ENCODE data around the gene TSGA10IP.

Gene TSGA10IP

DNA sequence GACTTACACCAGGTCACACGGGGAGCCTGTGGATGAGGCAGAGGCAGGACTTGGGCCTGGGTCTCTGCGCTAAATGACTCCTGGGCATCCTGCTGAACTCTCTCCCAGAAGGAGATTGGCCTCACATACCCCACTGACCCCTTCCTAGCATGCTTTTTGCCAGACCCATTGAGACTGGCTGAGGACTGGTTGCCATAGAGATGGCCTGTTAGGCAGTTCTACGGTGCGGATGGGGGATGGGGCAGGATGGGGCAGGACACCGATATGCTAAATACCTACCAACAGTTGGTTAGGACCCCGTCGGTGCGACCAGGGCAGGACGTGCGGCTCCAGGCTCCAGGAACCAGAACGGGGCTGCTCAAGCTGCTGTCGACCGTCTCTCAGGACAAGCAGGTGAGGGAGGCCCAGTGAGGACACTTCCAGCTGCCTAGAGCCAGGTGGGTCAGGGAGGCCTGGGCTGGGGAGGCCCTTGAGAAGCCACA, at the start of gene TSGA10IP:
TSGA10IP (plus strand) TSS at position 51 of the 482 bp plus-strand sequence; CDS start at position 247, 196 bp downstream.
- no peak for DNase-seq

DNA sequence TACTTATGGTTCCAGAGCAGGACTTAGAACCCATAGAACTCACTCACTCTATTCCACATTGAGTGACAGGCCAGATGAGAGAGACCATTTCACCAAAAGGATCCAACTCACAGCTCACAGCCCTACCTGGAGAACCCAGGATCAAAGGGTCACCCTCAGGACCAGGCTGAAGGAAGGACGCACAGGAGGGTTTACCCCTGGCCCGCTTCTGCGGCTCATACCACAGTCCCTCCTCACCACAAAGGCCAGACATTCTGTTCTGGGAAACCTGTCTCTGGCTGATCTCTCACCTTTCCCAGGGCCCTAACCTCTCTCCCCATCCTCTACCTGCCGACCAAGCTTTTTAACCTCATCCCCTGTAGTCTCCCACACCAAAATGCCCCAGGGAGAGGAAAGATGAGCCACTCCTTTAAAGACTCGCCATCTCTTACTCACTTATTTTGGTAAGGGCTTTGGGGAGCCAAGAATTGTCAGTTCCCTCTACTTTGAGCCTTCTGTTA, 49.7 kb upstream of the TSGA10IP start:
- DNase-seq, result no peak

DNA sequence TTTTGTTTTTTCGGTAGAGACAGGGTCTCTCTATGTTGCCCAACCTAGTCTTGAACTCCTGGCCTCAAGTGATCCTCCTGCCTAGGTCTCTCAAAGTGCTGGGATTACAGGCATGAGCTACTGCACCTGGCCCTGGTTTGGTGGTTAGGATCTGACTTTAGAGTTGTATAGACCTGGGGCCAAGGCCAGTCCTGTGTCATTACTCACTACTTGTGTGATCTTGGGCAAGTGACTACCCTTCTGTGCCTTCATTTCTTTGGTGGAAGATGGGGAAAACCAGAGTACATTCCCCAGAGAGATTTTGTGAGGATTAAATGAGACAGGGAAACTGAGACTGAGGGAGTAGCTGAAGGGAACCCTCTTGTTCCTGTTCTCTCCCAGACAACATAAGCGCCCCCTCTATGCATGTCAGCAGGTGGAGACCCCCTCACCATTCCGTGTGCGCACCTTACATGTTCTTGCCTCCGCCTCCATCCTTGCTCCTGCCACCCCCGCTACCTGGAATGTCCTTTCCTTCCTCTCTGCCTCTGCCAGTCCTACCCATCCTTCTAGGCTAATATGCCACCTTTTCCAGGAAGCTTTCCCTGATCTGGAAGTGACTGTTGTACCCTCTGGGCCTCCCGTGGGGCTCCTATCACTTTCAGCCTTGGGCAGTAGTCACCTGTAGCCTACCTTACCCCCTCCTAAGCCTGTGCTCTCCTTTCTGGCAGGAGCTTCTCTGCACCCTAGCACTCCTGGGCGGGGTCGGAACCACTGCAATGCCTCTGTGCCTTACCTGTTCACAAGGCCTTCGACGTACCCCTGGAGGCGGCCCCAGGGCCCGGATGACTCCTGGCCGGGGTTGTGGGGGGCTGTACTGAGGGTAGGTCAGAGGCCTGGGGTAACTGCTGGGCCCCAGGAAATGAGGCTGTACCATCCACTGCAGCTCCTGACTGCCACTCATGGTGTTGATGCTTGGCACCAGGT, 49.0 kb upstream of the TSGA10IP start:
- no peak for DNase-seq

DNA sequence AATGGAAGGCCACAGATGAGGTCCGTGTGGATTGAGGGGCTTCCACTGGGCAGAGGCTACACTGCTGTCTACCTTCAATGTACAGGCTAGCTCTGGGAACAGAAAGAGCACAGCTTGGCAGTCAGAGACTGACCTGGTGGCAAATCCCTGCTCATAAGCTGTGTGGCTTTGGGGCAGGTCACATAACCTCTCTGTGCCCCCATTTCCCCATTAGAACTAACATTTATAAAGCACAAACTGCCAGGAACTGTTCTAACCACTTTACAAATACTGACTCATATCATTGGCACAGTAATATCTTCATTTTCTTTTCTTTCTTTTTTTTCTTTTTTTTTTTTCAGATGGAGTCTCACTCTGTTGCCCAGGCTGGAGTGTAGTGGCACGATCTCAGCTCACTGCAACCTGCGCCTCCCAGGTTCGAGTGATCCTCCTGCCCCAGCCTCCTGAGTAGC, 48.2 kb upstream of the TSGA10IP start:
- DNase-seq, result no peak

DNA sequence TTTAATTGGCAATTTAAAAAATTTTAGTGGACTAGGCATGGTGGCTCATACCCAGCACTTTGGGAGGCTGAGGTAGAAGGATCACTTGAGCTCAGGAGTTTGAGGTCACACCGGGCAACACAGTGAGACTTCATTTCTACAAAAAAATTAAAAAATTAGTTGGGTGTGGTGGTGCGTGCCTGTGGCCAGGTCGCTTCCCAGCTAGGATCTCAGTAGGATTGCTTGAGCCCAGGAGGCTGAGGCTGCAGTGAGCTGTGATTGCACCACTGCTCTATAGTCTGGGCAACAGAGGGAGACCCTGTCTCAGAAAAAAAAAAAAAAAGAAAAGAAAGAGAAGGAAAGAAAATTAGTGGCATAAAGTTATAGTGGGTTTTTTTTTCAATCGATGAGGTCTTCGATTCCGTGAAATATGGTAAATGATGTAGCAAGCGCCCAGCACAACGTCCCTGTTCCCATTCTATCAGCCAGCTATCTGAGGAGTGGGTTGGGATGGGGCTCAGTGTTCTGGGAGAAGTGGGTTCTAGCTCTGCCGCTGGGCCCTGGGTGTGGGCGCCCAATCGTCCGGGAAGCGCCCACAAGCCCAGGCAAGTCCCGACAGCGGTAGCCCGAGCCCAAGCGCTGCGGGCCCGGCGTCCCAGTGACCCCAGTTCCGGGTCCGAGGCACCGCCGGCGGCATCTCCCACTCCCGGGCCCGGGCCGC, 46.5 kb upstream of the TSGA10IP start:
- no peak for DNase-seq

DNA sequence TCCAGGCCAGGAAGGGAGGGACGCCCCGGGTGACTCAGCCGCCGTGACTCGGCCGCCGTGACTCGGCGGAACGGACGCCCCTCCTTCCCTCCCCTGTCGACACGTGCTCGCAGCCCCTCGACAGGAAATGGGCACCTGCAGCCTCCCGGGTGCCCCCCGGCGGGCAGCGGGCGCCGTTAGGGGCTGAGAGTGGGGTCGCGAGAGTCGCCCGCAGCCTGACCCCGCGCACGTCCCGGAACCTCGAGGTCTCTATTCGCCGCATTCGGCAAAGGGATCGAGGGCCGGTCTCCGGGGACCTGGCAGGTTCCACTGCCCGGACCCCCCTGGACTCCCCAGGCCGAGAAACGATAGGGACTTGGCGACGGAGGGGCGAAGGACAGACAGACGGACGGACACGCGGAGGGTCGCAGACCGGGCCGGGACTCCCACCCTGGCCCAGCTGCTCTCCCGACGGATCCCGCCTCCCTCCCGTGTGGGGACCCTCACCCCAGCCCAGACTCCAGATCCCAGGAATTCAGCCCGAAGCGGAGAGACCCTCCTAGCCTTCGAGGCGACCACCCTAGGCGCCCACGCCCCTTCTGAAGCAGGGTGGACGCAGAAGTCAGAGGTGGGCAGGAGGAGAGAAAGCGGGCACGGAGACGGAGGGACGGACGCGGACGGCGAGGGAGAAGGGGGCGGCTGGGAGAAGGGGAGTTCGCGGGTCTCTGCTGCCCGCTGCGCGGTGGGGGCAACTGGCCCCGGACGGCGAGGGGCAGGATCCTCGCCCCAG, 45.7 kb upstream of the TSGA10IP start:
- DNase-seq, result peak; percentile 82

DNA sequence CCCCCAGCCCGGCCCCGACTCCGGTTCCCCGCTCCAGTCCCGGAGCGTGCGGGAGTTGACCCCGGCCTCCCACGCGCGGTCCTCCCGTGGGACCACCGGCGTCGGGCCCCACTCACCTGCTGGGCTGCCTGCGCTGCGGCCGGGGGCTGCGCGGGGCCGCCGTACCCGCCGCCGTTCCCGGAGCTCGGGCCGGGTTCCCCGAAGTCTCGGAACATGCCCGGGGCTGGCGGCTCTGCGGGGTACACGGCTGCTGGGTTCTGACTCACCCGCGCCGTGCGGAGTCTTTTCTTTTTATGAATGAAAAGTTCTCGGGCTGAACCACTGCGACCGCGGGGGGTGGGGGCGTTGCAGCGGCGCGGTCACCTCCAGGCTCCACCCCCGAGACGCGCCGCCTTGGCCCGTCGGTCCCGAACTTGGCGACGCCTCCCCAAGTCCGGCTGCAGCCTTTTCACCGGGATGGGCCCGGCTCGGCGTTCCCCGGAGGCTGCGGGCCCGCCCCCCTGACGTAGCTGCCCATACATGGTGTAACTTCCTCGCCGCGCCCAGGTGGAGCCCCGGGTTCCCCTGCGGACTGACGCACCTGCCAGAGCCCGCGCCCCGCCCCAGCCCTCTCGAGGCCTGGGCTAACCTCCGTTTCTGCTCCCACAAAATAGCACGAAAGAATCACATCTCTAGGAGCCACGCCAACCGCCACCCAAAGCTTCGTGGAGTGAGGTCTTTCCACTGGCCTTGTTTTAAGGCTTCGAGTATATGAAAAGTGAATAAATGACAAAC, 45.0 kb upstream of the TSGA10IP start, which contains the start of gene FOSL1:
FOSL1 (minus strand) TSS at position 264 of the 774 bp plus-strand sequence; CDS start at position 215, 49 bp downstream.
- DNase-seq, result peak; percentile 97

DNA sequence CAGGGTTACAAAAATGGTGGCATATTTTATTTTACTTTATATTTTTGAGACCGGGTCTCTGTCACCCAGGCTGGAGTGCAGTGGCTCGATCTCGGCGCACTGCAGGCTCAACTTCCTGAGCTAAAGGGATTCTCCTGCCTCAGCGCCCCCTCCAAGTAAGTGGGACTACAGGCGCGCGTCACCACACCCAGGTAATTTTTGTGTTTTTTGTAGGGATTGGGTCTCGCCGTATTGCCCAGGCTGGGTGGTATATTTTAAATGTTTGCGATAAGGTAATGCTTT, 44.4 kb upstream of the TSGA10IP start:
- no peak for DNase-seq

DNA sequence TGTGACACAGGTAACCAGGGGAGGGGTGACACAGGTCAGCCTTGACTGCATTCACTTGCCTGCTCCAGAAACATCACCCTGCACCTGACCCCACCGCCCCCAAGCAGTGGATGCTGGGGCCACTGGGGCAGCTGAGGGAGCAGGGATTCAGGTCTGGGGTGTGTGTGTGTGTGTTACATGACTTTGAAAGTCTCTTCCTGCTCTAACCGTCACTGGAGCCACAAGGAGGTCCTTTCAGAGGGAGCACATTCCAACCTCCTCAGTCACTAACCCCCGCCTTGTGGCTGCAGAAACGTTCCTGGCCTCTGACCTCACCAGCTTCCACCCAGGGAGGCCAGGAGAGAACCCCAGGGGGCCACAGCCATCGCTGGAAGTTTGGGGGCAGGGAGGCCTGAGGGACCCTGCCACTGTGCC, 42.2 kb upstream of the TSGA10IP start:
- DNase-seq, result peak; percentile 93

DNA sequence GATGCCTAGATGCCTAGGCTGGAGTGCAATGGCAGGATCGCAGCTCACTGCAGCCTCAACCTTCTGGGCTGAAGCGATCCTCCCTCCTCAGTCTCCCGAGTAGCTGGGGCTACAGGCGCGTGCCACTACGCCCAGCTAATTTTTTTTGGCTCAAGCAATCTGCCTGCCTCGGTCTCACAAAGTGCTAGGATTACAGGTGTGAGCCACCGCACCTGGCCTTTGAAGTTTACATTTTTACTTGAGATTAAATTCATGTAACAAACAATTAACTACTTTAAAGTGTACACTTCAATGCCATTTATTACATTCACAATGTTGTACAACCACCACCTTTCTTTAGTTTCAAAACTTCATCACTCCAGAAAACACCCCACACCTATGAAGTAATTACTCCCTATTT, 41.6 kb upstream of the TSGA10IP start:
- DNase-seq, result no peak

DNA sequence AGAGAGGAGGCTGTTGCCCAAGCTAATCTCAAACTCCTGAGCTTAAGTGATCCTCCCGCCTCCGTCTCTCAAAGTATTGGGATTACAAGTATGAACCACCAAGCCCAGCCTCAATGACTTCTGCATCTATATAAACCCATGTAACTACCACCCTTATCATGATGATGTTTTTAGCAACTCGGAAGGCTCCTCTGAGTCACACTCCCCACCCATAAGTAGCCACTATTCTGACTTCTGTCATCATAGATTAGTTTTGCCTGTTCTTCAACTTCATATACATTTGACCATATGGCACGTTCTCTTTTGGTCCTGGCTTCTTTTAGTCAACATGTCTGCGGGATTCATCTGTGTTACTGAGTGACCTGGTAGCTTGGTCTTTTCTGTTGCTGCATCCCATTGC, 38.7 kb upstream of the TSGA10IP start:
- no peak for DNase-seq

DNA sequence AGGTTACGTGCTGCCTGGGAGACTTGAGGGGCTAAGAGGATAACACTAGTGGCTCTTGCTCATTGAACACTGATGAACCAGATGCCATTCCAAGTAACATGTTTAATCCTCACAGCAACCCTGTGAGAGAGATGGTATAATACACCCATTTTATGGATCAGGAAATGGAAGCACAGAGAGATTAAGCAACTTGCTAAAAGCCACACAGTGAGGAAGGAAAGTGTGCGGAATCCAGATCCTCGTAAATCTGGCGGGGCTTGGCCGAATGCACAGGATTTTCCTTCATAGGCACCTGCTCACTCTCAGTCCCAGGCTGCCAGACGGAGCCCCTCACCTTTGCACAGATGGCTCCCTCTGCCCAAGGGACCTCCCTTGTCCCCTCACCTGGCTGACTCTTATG, 37.4 kb upstream of the TSGA10IP start:
- DNase-seq, result no peak

DNA sequence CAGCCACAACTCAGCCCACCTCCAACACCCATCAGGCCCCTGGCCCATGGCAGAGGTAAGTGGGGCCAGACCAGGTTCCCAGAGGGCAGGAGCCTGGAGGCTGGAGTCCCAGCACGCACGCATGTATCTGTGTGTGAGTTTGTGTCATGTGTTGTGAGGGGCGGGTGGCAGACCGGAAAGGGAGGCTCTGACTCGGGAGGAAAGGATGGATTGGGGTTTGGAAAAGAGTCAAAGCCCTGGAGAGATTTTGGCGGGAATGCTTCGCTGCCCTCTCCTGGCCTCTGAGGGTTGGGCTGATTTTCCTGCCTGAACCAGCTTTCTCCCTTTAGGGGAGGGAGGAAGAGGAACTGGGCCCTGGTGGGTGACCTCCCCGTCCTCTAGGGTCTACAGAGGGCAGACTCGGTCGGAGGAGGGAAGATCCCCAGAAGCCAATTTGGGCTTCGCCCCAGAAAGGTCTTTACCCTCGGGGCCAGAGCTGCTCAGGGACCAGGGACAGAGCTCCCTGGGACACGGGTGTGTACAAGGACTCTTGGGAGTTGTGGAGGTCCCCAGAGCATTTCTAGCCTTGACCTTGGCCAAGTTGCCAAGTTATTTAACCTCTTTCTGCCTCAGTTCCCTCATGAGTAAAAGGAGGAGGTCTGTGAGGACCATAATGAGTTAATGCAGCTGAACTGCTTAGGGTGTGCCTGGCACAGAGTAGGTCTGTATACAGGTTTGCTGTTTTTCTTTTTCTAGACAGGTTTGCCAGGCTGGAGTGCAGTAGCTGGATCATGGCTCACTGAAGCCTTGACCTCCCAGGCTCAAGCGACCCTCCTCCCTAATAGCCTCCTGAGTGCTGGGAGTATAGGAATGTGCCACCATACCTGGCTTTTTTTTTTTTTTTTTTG, 33.4 kb upstream of the TSGA10IP start:
- DNase-seq, result peak; percentile 93

DNA sequence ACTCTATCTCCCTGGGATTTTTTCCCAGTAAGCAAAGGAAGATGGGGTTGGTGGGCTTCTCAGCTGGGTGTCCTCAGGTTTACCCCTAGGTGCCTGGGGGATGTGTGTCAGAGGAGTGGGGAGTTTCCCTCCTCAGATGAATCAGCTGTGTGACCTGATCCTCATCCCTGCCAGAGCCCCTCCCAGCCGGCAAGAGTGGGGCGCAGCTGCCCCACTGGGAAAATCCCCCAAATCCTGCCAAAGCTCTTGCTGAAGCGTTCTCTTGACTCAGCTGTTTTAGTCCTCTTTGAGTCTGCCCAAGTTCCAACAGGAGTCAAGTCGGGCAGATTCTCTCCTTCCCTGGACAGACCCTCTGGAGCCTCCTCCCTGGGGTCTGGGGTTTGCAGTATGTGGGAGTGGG, 32.4 kb upstream of the TSGA10IP start:
- DNase-seq, result peak; percentile 83

DNA sequence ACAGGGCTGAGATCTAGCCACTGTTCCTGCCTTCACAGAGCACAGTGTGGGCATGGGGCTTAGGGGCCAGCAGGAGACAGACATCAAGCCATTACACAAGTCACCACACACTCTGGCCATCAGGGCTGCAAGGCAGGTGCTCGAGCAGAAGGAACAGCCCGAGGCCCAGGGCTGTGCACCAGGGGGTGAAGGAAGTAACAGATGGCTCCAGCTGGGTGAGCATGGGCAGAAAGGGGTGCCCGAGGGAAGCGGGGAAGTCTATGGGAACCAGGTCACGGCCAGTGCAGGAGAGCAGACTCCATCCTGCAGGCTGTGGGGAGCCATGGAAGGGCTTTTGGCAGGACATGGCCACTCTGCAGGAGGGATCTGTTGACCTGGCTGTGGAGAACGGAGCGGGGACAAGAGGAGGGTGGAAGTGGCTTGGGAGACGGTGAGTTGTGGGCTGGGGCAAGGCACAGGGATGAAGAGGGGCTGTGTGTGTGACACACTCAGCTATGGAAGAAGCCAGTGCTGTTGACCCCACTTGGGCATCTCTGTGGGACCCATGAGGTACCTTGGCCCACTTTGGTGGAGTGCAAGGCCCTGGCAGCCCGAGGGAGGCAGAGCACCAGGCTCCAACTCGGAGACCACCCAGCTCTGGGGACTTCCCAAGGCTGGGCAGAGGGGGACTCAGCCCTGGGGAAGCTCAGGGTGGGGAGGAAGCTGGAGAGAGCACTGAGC, 30.0 kb upstream of the TSGA10IP start:
- peak; percentile 73 for DNase-seq

DNA sequence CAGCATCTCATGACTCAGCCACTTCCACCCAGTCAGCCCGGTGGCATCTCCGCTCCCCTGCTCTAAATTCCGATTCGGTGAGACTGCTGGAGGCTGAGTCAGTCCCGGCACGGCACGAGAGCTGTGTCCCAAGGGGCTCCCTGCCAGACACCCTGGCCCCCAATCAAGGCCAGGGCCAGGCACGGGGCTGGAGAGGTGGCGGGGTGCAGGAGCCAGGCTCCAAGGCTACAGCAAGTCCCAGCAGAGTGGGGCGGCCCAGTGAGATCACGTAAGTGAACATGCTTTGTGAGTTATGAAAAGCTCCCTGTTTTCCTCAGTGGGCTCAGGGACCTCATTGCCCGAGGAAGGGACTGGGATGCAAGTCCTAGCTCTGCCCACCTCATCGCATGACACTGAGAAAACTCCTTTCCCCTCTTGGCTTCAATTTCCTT, 29.4 kb upstream of the TSGA10IP start:
- peak; percentile 99 for DNase-seq

DNA sequence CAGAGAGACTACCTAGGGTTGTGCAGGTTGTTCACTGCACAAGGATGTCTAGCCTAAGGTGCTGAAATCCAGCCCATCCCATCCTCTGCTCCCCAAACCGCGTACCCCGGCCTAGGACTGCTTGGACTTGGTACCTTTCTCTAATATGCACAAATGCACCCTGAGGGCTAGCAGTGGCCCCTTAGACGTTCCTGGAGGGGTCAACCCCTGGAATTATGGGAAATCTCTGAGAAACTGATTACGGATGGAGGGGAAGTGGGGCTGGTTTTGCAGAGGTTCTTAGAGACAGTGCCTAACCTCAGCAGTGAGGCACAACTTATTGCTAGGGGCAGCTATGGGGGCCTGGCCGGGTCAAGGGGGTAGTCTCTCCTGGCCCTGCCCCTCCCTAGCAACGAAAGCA, 28.9 kb upstream of the TSGA10IP start:
- DNase-seq, result no peak

DNA sequence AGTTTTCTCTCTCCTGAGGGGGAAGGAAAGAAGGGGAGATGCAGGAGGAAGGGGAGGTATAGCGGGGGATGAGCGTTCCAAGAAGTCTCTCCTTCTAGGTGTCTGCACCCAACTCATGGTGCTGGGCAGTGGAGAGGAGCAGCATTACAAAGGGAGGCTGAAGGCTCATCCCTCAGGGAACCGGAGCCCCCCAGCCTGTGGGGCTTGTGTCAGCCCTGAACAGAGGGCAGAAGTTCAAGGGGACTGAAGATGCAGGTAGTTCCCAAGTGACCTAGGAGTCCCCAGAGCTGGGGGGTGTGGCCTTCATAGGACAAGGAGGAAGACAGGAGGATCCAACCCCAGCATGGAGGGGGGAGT, 28.2 kb upstream of the TSGA10IP start:
- no peak for DNase-seq

DNA sequence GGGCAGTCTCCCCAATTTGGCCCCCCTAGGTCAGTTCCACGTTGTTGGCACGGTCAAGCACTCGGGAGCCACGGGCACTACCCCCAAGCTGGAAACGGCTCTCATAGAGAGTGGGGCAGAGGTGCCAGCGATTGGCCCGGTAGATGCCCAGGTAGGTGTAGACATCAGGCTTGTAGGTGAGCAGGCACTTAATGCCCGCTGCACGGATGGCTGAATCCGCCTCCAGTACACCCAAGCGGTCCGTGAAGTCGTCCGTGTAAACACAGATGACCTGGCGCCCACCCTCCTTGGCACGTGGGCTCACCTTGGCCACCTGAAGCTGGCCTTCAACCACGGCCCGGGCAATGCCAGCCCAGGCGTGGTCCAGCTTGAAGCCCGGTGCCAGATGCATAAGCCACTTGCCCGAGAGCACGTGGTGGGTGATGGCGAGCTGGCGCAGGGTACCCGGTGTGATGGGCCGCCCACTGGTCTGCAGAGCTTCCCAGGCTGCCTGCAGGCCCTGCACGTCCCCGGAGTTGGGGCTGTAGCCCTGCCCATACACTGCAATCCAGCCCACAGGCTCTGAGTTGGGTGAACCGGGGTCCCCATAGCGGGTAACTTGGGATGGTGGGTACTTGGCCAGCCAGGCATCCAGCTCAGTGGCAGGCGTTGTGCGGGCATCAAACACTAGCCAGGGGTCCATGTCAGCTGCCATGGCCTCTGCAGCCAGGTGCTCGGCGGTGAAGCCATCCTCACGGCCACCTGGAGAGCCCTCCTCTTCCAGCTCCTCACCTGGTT, 27.7 kb upstream of the TSGA10IP start:
- no peak for DNase-seq

All from HCEC 1CT (cell line).